RWPE2 (cell line): ENCODE data around the gene ATE1.

Experiments
- ATAC-seq: fragments of 200-7000 bp; cut with Tn5 transposase; 3 replicates; pipeline ENCODE4 v1.9.1; 2021; ENCODE audit warnings: low read depth
- DNase-seq: peaks from one replicate; pipeline ENCODE4 v3.0.0-alpha.2; 2020; ENCODE audit warnings: low spot score
- H3K27ac ChIP-seq: fragments of 450-650 bp; 2 replicates; pipeline ENCODE4 v1.5.1; 2017; ENCODE audit warnings: mild to moderate bottlenecking; ENCODE audit not compliant: poor library complexity, severe bottlenecking
- H3K27me3 ChIP-seq: fragments of 250-450 bp; sonication (Bioruptor Pico); 2 replicates; pipeline ENCODE4 v1.5.1; 2021; ENCODE audit warnings: mild to moderate bottlenecking, moderate library complexity; ENCODE audit not compliant: insufficient read depth, poor library complexity, severe bottlenecking
- H3K36me3 ChIP-seq: fragments of 250-450 bp; sonication (Bioruptor Pico); 2 replicates; pipeline ENCODE4 v1.5.1; 2020; ENCODE audit warnings: low read depth, mild to moderate bottlenecking, moderate library complexity
- H3K4me1 ChIP-seq: fragments of 250-450 bp; sonication (Bioruptor Pico); 2 replicates; pipeline ENCODE4 v1.5.1; 2021; ENCODE audit warnings: mild to moderate bottlenecking, moderate library complexity; ENCODE audit not compliant: insufficient read depth, poor library complexity, severe bottlenecking
- H3K4me3 ChIP-seq: fragments of 250-450 bp; sonication (Bioruptor Pico); 2 replicates; pipeline ENCODE4 v1.5.1; 2021; ENCODE audit warnings: mild to moderate bottlenecking, moderate library complexity; ENCODE audit not compliant: severe bottlenecking
- H3K9me3 ChIP-seq: fragments of 250-450 bp; sonication (Bioruptor Pico); 2 replicates; pipeline ENCODE4 v1.5.1; 2021; ENCODE audit warnings: mild to moderate bottlenecking, moderate library complexity; ENCODE audit not compliant: severe bottlenecking
- CTCF ChIP-seq: fragments of 450-650 bp; IDR thresholded peaks from one replicate; pipeline ENCODE4 v1.5.1; 2017; ENCODE audit warnings: mild to moderate bottlenecking, moderate library complexity; ENCODE audit not compliant: poor library complexity, severe bottlenecking

ATE1 gene

GRCh38 chr10:121772884-121773283 is 154.9 kb downstream of the ATE1 start:
- Histone ChIP-seq H3K27me3 (no peaks in the 10 kb centered on the region), H3K36me3 (no peaks in the 10 kb centered on the region), H3K4me1 (peaks cover 10% of the 10 kb centered on the region), H3K27ac (no peak overlapping the region), H3K4me3 (no peak overlapping the region), H3K9me3 (no peaks in the 10 kb centered on the region)
- DNase-seq = no peak
- no peak for ATAC-seq
- TF ChIP-seq CTCF = no peak

- no peak overlapping the region for H3K4me3 ChIP-seq
- no peaks in the 10 kb centered on the region for H3K9me3 ChIP-seq
- no peak for TF ChIP-seq CTCF
- no peak overlapping the region for H3K27ac ChIP-seq
- peaks cover 10% of the 10 kb centered on the region for H3K4me1 ChIP-seq
- ATAC-seq = no peak
- no peak for DNase-seq
- H3K27me3 ChIP-seq = no peaks in the 10 kb centered on the region
- no peaks in the 10 kb centered on the region for H3K36me3 ChIP-seq
Measured at GRCh38 chr10:121772406-121772805, 155.4 kb downstream of the ATE1 start.

GRCh38 chr10:121771966-121772365 is 155.9 kb downstream of the ATE1 start:
- Histone ChIP-seq H3K36me3 (no peaks in the 10 kb centered on the region), H3K27ac (no peak overlapping the region), H3K9me3 (no peaks in the 10 kb centered on the region), H3K4me1 (peaks cover 10% of the 10 kb centered on the region), H3K27me3 (no peaks in the 10 kb centered on the region), H3K4me3 (no peak overlapping the region)
- TF ChIP-seq CTCF = no peak
- ATAC-seq (no peak), DNase-seq (no peak)

GRCh38 chr10:121766426-121766825 is 161.4 kb downstream of the ATE1 start:
- no peaks in the 10 kb centered on the region for H3K36me3 ChIP-seq

GRCh38 chr10:121765204-121765603 is 162.6 kb downstream of the ATE1 start:
- TF ChIP-seq CTCF = no peak
- Histone ChIP-seq H3K4me3 (no peak overlapping the region), H3K27ac (peak overlapping the region; percentile 44), H3K4me1 (peaks cover 15% of the 10 kb centered on the region), H3K9me3 (no peaks in the 10 kb centered on the region), H3K27me3 (no peaks in the 10 kb centered on the region), H3K36me3 (no peaks in the 10 kb centered on the region)
- DNase-seq = no peak
- ATAC-seq = no peak

More at GRCh38 chr10:121766426-121766825, 161.4 kb downstream of the ATE1 start:
- H3K27ac ChIP-seq = no peak overlapping the region
- no peak for ATAC-seq
- H3K4me3 ChIP-seq = no peak overlapping the region
- H3K4me1 ChIP-seq = peaks cover 15% of the 10 kb centered on the region
- H3K9me3 ChIP-seq = no peaks in the 10 kb centered on the region
- H3K27me3 ChIP-seq = no peaks in the 10 kb centered on the region
- no peak for DNase-seq
- no peak for TF ChIP-seq CTCF
